Neural cell (in vitro differentiated cells): Measurements from ENCODE around the gene C9orf72. TPM values are rescaled to one million over a fixed set of nuclear protein-coding genes. Genes with fewer than 3 reads are reported as not detected.

Experiments used
- H2AFZ ChIP-seq: fragments of 200-600, 300-800 bp; sonication (generic), shearing (Covaris generic); 2 replicates; pipeline ENCODE4 v1.6.0; 2014; ENCODE audit warnings: low read depth, mild to moderate bottlenecking, antibody characterized with exemption, low read length, moderate library complexity
- H3F3A ChIP-seq: fragments of 200-600 bp; shearing (Covaris generic); 2 replicates; pipeline ENCODE4 v1.6.1; 2016; ENCODE audit warnings: mild to moderate bottlenecking, moderate library complexity, mixed read lengths, antibody characterized with exemption, low read length; ENCODE audit not compliant: insufficient read depth, poor library complexity, severe bottlenecking
- H3K27ac ChIP-seq: fragments of 200-600, 300-800 bp; sonication (generic), shearing (Covaris generic); 2 replicates; pipeline ENCODE4 v1.5.1; 2014; ENCODE audit warnings: mild to moderate bottlenecking, low read length, moderate library complexity
- H3K27me3 ChIP-seq: fragments of 300-800, 200-600 bp; sonication (generic), shearing (Covaris generic); 2 replicates; pipeline ENCODE4 v1.6.0; 2014; ENCODE audit warnings: mild to moderate bottlenecking, low read depth, low read length, moderate library complexity; ENCODE audit not compliant: insufficient read depth
- H3K36me3 ChIP-seq: fragments of 300-800, 200-600 bp; sonication (generic), shearing (Covaris generic); 2 replicates; pipeline ENCODE4 v1.5.1; 2014; ENCODE audit warnings: mild to moderate bottlenecking, antibody characterized with exemption, low read length, moderate library complexity; ENCODE audit not compliant: insufficient read depth
- H3K4me2 ChIP-seq: fragments of 300-800, 200-600 bp; sonication (generic), shearing (Covaris generic); 2 replicates; pipeline ENCODE4 v1.6.0; 2014; ENCODE audit warnings: mild to moderate bottlenecking, low read length
- H3K4me3 ChIP-seq: fragments of 300-800, 200-600 bp; sonication (generic), shearing (Covaris generic); 2 replicates; pipeline ENCODE4 v1.5.1; 2014; ENCODE audit warnings: mild to moderate bottlenecking, low read length, moderate library complexity
- H3K79me2 ChIP-seq: fragments of 200-600 bp; shearing (Covaris generic); replicated peaks from 2 replicates; pipeline ENCODE4 v1.6.0; 2014; ENCODE audit warnings: mild to moderate bottlenecking, low read length, moderate library complexity; ENCODE audit not compliant: insufficient read depth
- H3K9ac ChIP-seq: fragments of 300-800, 200-600 bp; sonication (generic), shearing (Covaris generic); 2 replicates; pipeline ENCODE4 v1.6.1; 2016; ENCODE audit warnings: mild to moderate bottlenecking, low read length, mixed read lengths
- H3K9me2 ChIP-seq: fragments of 200-600 bp; shearing (Covaris generic); 2 replicates; pipeline ENCODE4 v1.6.1; 2016; ENCODE audit warnings: mild to moderate bottlenecking, low read length, mixed read lengths; ENCODE audit not compliant: insufficient read depth
- H3K9me3 ChIP-seq: fragments of 200-600, 300-800 bp; sonication (generic), shearing (Covaris generic); 2 replicates; pipeline ENCODE4 v1.6.1; 2016; ENCODE audit warnings: mild to moderate bottlenecking, mixed run types, low read length, moderate library complexity, mixed read lengths
- H4K20me1 ChIP-seq: fragments of 200-600 bp; shearing (Covaris generic); 2 replicates; pipeline ENCODE4 v1.6.1; 2016; ENCODE audit warnings: mild to moderate bottlenecking, mixed run types; ENCODE audit not compliant: insufficient read depth
- CTCF ChIP-seq: fragments of 450-650 bp; IDR thresholded peaks from 2 replicates; pipeline ENCODE4 v1.5.1; 2014; ENCODE audit warnings: antibody characterized with exemption, mild to moderate bottlenecking, moderate library complexity; ENCODE audit not compliant: poor library complexity, severe bottlenecking
- EP300 ChIP-seq: fragments of 450-650 bp; conservative IDR thresholded peaks from 2 replicates; pipeline ENCODE4 v1.6.1; 2014; ENCODE audit warnings: antibody characterized with exemption, mild to moderate bottlenecking, moderate library complexity; ENCODE audit not compliant: poor library complexity, severe bottlenecking
- EZH2 ChIP-seq: fragments of 200-600, 300-800 bp; shearing (Covaris generic), sonication (generic); IDR thresholded peaks from 2 replicates; pipeline ENCODE4 v1.6.1; 2014; ENCODE audit warnings: antibody characterized with exemption, low read length, borderline replicate concordance, mild to moderate bottlenecking; ENCODE audit not compliant: insufficient read depth, poor library complexity, severe bottlenecking
- MXI1 ChIP-seq: fragments of 450-650 bp; conservative IDR thresholded peaks from 2 replicates; pipeline ENCODE4 v1.6.1; 2014; ENCODE audit warnings: antibody characterized with exemption, mild to moderate bottlenecking; ENCODE audit not compliant: poor library complexity, severe bottlenecking
- POLR2AphosphoS5 ChIP-seq: IDR thresholded peaks from 2 replicates; pipeline ENCODE4 v1.6.1; 2012
- RAD21 ChIP-seq: fragments of 450-650 bp; conservative IDR thresholded peaks from 2 replicates; pipeline ENCODE4 v1.6.1; 2014; ENCODE audit warnings: antibody characterized with exemption, mild to moderate bottlenecking, moderate library complexity
- REST ChIP-seq: IDR thresholded peaks from 2 replicates; pipeline ENCODE4 v1.6.1; 2012; ENCODE audit warnings: borderline replicate concordance
- SMC3 ChIP-seq: fragments of 450-650 bp; conservative IDR thresholded peaks from 2 replicates; pipeline ENCODE4 v1.6.1; 2014; ENCODE audit warnings: antibody characterized with exemption, mild to moderate bottlenecking, moderate library complexity; ENCODE audit not compliant: poor library complexity
- TAF1 ChIP-seq: IDR thresholded peaks from 2 replicates; pipeline ENCODE4 v1.6.1; 2012; ENCODE audit warnings: low read depth
- polyA plus RNA-seq: library from polyadenylated mRNA; depleted of rRNA; stranded (reverse); fragments of >200 nt; gene quantifications from 2 replicates; pipeline ENCODE4 v1.2.3, GENCODE V29; 2014

C9orf72 gene
- polyA plus RNA-seq, 1 donor from 2014 or later, result 166 TPM

DNA sequence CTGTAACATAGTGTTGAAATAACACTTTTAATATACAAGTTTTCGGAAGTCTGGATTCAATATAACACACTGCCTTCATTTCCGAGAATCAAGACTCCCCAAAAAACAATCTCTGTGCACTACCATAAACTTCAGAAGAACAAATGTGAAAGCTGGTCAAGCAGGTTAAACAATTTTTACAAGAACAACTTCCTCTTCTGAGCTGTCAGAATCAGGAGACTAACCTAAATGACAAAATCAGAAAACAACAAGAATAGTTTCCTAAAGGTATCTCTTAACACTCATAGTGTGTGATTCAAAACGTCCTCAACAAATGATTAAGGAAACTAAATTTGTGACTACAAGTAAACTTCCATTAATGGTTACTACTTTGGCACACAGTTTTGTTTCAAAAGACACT, 11.6 kb downstream of the C9orf72 start:
- TF ChIP-seq POLR2AphosphoS5 (no peak), MXI1 (no peak), EP300 (no peak), SMC3 (no peak), TAF1 (no peak), CTCF (no peak), REST (no peak), EZH2 (no peak), RAD21 (no peak)
- Histone ChIP-seq H3K9me2 (no peaks in the 10 kb centered on the region), H3K79me2 (no peaks in the 10 kb centered on the region), H2AFZ (no peak overlapping the region), H3K4me2 (no peak overlapping the region), H3K4me3 (no peak overlapping the region), H3K27ac (no peak overlapping the region), H3K27me3 (no peaks in the 10 kb centered on the region), H3K36me3 (peaks cover 18% of the 10 kb centered on the region), H3K9ac (no peak overlapping the region), H4K20me1 (no peaks in the 10 kb centered on the region), H3F3A (no peaks in the 10 kb centered on the region), H3K9me3 (no peaks in the 10 kb centered on the region)

DNA sequence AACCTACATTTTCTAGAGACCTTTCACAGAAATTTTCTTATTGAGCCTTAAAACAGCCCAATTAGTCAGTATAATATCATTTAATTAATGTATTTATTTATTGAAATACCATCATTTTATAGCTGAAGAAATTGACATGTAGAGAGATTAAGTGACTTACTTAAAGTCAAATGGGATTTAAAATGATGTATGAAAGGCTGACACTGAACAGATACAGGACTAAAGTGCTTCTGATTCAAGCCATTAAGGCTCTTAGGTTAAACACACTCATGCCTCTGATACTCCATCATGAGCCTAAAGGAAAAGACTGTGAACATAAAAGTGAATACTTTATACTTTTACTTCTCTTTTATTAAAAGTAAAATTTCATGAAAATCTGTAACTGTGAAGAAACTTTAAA, 12.8 kb downstream of the C9orf72 start:
- no peaks in the 10 kb centered on the region for H3K27me3 ChIP-seq
- TF ChIP-seq REST, result no peak
- TF ChIP-seq TAF1, result no peak
- TF ChIP-seq CTCF, result no peak
- TF ChIP-seq SMC3, result no peak
- no peak for TF ChIP-seq POLR2AphosphoS5
- H3F3A ChIP-seq, result no peaks in the 10 kb centered on the region
- no peaks in the 10 kb centered on the region for H3K79me2 ChIP-seq
- no peak overlapping the region for H2AFZ ChIP-seq
- H3K9ac ChIP-seq, result no peak overlapping the region
- H3K9me3 ChIP-seq, result no peaks in the 10 kb centered on the region
- H3K27ac ChIP-seq, result no peak overlapping the region
- H3K9me2 ChIP-seq, result no peaks in the 10 kb centered on the region
- peaks cover 22% of the 10 kb centered on the region for H3K36me3 ChIP-seq
- no peak overlapping the region for H3K4me3 ChIP-seq
- no peak overlapping the region for H3K4me2 ChIP-seq
- no peaks in the 10 kb centered on the region for H4K20me1 ChIP-seq
